NCI-H2029 treated with DMSO at 0.1 percent for 48 hours (cell line): ENCODE data around the gene VWA5A.

Source experiments
- DNase-seq: peaks from one replicate; lab custom pipeline; 2025; lab: John Stamatoyannopoulos, UW

Gene VWA5A

DNA sequence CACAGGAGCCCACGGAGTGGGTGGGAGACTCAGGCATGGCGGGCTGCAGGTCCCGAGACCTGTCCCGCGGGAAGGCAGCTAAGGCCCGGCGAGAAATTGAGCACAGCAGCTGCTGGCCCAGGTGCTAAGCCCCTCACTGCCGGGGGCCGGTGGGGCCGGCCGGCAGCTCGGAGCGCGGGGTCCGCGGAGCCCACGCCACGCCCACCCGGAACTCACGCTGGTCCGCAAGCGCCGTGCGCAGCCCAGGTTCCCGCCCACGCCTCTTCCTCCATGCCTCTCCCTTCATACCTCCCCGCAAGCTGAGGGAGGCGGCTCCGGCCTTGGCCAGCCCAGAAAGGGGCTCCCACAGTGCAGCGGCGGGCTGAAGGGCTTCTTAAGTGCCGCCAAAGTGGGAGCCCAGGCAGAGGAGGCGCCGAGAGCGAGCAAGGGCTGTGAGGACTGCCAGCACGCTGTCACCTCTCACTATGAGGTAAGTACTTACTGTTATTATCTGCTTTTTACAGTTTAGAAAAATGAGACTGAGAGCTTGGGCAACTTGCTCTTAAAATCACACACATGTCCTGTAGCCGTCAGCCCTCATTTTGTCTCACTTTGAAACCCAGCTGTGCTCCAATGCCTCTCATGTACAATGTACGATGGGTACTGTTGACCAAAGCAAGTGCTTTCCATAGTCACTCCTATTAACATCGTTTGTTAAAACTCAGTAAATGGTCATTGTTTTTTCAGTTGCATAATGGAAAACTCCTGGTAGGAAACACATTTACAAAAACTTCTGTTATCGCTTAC lies 55.7 kb downstream of the VWA5A start:
- no peak for DNase-seq

DNA sequence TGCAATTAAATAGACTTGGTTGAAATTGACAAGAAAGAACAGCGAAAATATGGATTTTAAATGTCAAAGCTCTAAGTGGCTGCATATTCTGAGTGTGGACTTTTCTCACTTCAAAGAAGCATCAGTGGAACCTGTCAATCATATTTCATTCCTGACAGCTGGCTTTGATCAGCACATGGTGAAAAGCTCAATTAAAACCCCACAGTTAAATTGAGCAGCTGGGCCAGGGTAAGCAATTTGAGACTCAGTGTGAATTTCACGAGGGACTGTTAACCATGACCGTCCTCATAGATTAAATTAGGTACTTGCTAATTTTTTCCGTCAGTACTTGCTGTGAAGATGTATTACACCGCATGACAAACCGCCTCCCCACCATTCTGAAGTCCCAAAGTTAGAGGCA lies 56.9 kb downstream of the VWA5A start:
- no peak for DNase-seq

DNA sequence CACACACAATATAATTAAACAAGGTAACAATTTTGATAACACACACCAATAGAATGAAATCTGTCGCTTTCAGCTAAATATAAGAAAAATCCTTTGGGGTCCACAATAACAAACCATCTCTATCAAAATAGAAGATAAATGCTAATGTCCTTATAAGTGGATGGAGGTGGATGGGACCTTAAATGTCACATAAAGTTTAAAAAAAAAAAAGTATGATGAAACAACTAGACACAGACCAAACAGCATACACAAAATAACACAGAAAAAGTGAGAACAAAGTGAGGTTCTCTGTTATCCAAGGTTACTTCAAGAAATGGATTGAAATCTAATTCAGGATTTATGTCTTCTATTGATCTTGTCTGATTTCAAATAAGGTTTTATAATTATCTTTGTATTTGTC lies 57.3 kb downstream of the VWA5A start:
- DNase-seq: no peak

DNA sequence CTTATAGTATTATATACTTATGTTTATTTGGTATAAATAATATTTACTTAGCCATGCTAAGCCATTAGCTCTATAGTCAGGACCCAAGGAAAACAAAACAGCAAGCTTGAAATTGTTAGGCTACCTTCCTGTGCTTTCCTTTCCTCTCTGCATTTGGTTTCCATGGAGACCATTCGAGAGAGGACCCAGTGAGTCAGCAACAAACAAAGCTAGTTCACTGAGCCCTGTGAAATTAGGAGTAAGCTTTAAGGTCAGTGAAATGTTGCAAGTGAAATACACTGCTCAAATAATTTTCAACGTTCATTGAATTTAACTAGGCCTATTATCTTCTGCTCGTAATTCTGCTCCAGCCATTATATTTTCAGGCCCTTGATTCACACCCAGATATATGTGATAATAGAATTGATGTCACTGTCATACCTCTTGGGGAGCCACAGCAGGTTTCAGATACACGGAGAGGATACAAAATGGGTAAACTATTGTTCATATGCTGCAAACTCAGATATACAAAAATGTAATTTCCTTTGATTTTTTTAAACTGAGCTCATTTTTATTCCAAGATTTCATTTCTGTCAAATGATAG lies 58.8 kb downstream of the VWA5A start:
- DNase-seq: peak; percentile 61

DNA sequence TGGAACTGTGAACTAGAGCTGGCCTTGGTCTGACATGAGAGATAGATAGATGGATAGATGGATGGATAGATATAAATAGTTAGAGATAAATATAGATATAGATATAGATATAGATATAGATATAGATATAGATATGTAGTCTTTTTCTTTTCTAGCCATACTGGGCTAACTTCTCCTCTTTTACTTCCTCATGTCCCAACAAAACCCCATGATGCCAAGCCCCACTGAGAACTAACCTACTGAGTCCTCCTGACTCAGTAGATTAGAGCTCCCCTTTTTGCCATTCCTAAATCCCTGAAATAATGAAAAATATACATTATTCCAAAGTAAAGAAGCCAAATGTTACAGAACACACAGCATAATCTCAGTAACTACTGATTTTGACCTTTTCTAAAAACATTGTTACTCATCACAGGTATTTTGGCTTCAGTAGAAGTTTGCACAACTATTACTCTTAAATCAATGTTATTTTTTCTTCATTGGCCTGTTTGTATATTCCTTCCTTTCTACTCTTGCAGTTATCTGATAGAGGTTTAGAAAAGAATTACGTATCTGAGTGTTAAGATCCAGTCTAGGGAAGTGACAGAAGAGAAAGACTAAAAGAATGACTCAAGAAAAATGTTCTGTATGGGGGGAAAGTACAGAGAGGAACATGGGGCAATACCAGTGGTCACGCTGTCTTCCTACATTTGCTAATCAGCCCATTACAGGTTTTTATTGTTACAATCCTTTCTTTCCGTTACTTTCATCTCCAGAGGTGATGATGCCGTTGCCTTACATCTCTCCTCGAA lies 61.9 kb downstream of the VWA5A start:
- DNase-seq: no peak

DNA sequence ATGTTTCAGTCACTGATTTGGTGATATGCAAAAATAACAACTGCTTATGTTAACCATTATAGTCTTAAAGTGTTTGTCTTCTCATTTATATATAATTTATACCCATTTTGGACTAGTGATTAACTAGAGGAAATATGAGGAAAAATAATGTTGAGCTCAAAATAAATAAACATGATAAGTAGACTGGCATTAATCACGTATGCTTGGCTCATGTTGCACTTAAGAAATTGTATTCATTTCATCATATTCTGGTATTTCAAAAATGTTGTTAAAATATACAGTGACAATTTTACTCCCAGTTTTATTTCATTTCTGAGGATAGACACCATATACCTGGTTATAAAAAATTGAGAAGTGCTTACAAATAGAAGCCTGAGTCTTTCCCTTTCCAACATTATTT lies 64.1 kb downstream of the VWA5A start:
- no peak for DNase-seq

DNA sequence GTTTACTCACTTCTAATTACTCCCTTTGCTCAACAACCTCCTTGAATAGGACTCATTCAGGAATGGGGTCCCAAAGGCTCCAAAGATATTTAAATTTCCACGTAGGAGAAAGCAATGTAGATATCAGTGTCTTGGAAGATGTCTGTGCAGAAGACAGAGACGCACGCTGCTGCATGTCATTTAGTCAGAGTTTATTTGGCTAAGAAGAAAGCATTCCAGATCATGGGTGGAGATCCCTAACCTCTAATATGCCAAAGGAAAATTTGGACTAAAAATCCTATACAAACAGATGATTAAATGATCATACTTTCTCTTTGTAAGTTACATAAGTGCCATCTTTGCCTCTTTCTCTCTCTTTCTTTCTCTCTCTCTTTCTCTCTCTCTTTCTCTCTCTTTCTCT lies 67.8 kb downstream of the VWA5A start, which contains the start of gene OR10D3:
Gene OR10D3, plus strand, starts transcription at position 278 of the 400 bp plus-strand sequence. CDS start 1,925 bp downstream, outside the sequence.
- DNase-seq: no peak

DNA sequence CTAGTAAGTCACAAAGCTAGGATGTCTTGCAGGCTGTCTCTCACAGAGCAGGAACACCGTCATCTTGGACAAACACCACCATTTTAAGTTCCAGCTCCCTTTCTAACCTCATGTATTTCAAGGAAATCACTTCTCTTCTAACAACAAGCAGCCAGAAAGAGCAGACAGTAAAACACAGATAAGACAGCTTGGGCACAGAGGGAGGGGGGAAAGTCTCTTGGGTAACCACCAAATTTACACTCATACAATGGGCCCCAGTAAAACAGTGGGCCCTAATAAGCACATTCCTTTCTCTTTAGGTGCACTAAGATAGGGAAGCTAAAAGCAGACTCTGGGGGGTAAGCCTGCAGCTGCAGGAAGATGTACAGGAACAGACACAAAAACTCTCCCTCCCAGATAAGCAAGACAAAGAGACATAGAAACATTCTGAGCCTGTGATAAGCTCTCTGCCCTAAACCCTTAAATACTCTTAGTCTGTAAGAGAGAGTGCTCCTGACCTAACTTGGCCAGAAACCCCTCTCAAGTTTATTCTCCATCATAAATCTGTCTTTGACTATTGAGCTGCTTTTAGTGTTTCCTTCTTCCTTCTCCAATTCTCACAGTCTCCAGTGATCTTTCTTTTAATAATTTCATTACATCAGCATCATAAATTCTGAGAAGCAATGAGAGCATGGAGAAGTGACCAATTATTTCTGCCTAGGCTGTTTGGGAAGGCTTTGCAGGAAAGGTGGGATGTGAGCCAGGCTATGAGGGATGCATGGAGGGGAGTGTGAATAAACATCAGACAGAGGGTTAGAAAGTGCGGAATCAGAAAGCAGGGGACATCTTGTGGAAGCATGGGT lies 75.3 kb downstream of the VWA5A start:
- DNase-seq: no peak

DNA sequence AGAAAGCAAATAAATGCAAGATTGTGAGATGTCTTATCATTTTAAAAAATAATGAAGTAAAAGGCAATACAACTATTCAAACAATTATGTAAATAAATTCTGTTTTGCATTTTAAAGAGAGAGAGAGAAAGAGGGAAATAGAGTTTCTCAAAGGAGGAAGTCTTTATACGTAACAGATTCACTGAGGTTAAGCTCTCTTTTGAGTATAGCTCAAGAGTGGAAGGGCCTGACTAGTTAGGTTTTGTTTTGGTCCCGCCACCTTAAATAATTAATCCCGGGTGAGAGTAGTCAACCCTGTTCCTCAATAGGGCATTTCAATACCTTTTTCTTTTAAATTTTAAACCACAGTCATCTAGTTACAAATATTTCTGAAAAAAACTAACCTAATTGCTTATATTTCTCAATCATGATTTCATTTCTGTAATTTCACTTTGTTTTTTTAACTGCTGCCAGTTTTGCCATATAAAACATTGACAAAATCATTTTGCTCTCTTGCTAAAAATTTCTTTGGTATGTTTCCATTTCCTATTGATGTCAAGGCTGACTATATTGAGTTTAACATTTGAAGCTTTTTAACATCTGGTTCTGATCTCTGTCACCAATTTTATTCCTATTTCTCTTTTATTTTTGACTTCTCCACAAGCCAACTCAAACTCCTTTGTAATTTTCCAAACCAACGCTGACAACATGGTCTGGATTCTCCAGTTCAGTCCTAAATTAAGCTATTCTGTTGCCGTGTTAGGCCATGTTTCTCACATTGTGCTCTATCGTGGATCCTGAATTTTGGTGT lies 78.2 kb downstream of the VWA5A start:
- DNase-seq: no peak

DNA sequence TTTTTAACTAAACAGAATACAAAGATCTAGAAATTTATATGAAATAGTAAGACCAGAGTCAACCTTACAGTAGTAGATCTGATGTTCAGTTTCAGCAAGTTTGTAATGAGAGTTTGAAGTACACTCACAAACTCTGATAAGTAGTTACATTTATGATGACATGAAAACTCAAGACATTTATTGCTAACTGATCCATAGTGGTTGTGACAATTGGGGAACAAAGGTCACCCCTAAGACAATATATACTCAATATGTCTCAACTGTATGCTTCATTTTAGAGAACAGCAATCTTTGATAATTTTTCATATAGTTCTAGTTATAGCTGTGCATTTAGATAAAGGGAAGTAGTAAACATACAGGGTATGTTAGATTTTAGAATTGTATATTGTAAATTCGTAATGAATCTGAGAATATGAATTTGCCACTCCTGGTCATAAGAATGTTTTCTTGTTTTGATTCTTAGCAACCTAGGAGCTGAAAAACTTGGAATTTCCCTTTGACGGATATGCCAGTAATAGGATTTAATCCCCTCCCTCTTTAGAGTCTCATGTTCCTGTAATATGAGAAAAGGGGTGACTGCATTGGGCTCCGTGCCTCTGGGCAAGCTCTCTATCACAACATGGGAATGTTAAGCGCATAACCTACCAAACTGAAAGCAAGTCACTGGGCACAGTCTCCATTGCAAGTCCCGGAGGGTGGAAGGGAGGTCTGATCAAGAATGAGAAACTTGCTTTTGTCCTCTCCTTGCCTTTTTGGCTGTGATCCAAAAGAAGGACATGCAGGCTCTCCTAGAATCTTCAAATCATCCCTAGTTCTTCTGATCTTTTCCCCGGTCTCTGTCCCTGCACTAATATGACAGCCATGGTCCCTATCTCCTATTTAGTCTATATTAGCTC lies 79.3 kb downstream of the VWA5A start:
- DNase-seq: no peak

DNA sequence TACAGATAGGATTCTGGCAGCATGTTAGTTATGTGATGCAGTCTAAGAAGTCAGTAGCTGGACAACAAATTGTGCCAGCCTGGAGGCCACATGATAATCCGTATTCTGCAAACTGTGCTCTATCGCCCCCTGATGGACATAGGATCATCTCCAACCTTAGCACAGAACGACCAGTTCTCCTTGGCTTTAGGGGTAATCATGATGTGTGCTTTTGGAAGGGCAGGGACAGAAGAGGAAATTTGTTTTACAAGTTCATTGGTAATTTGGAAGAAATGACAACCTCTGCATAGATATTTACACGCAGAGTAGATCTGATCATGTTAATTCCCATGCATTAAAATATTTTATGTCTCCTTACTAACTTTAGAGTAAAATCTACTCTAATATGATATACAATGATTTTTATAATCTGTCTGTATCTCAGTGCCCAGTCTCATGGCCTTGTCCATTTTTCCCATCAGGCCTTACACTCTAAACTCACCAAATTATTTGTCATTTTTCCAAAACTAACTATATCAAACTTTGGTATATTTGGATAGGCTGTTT lies 80.0 kb downstream of the VWA5A start:
- peak; percentile 61 for DNase-seq
